Fibroblast of skin of right biceps (primary cell): ENCODE data around the gene PTPRN2.

Source experiments
- DNase-seq: peaks from one replicate; pipeline ENCODE4 v3.0.0-alpha.2; 2013

PTPRN2 gene

GRCh38 chr7:157827863-157828160 is 759.8 kb downstream of the PTPRN2 start:
- DNase-seq: no peak

- no peak for DNase-seq
Measured at GRCh38 chr7:157827045-157827862, 760.4 kb downstream of the PTPRN2 start.

DNA sequence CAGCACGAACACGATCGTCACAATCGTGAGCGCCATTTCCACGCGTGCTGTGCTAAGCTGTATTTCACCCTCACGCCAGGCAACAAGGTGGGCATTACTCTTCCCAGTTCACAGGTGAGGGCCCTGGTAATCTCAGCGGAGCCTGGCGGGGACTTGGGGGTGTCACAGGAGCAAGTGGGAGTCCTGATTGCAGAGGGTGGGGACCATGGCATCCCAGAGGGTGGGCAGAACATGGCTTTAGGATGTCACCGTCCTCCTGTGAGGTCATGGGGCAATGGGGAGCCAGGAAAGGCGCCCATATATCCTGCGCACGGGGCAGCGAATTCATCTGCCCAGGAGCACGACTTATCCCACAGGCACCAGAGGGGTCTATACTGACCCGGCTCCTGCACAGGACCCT is 761.1 kb downstream of the PTPRN2 start:
- DNase-seq: no peak

DNA sequence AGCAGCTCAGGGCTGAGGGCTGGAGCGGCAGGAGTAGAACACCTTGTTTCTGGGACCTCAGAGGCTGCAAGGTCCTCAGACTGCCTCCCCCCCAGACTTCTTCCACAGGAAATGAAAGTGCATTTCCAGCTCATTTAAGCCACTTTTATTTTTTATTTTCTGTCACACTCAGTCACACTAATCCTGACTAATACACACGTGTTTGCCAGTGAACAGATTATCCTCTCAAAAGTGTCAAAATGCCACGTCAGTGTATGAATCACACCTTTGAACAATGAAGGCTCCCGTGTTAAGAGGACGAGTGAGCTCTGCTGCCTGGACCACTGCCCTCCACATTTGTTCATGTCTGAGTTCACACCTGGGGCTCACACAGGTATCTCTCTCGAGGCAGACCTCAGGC is 762.3 kb downstream of the PTPRN2 start:
- DNase-seq: no peak

GRCh38 chr7:157824819-157825121 is 762.9 kb downstream of the PTPRN2 start:
- DNase-seq: no peak

GRCh38 chr7:157824011-157824818 is 763.4 kb downstream of the PTPRN2 start:
- no peak for DNase-seq

DNA sequence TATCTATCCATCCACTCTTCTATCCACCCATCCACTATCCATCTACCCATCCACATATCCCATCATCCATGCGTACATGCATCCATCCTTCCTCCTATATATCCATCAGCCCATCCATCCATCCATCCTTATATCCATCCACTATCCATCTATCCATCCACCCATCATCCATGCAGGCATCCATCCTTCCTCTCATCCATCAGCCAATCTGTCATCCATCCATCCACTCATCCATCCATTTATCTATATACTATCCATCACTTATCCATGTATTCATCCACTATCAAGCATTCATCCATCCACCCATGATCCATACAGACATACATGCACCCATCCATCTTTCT is 765.0 kb downstream of the PTPRN2 start:
- DNase-seq: no peak

GRCh38 chr7:157821959-157822687 is 765.5 kb downstream of the PTPRN2 start:
- DNase-seq: no peak

GRCh38 chr7:157820796-157821195 is 766.8 kb downstream of the PTPRN2 start:
- DNase-seq: no peak

GRCh38 chr7:157819455-157819807 is 768.2 kb downstream of the PTPRN2 start:
- no peak for DNase-seq

GRCh38 chr7:157818701-157819454 is 768.7 kb downstream of the PTPRN2 start:
- no peak for DNase-seq

DNA sequence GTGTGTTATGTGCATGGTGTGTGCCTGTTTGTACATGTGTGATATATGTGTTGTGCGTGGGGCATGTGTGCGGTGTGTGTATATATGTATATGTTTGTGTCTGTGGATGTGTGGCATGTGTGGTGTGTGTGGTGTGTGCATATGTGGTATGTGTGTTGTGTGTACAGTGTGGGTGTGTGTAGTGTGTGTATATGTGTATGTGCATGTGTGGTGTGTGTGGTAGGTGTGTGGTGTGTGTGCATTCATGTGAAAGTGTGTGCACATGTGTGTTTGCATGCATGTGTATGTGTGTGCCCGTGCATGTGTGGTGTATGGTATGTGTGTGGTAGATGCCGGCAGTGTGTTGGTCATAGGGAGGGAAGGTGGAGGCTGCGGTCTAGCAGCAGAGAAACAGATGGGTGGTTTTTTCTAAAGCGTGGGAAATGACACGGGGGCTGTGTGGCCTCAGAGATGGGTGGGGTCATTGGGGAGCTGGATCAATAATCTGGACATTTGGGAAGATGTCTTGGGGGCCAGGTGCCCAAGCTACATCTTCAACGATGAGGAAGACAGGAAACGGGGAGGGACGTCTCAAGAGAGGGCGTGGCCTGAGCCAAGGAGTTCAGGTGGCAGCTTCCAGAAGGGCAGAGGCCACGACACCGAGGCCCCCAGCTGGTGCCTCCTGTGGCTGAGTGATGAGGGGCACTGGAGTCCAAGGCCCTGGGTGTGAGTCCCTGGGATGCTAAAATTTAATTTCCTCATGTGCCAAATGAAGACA is 769.5 kb downstream of the PTPRN2 start:
- no peak for DNase-seq

DNA sequence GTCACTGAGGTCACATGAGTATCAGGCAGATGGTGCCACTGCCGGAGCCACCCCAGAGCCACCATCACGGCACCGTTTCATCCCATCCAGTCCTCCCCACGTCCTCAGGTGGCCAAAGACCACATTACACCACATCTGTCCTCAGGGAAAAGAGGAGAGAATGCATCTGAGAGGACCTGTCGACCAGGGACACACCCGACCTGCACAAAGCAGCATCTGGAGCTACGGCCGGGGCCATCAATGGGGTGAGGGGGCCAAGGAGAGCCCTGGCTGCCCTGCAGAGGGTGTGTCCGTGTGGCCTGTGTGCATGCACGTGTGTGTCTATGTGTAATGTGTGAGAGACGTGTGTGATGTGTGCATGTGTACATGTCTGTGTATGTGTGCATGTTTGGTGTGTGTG is 770.2 kb downstream of the PTPRN2 start:
- DNase-seq: no peak

DNA sequence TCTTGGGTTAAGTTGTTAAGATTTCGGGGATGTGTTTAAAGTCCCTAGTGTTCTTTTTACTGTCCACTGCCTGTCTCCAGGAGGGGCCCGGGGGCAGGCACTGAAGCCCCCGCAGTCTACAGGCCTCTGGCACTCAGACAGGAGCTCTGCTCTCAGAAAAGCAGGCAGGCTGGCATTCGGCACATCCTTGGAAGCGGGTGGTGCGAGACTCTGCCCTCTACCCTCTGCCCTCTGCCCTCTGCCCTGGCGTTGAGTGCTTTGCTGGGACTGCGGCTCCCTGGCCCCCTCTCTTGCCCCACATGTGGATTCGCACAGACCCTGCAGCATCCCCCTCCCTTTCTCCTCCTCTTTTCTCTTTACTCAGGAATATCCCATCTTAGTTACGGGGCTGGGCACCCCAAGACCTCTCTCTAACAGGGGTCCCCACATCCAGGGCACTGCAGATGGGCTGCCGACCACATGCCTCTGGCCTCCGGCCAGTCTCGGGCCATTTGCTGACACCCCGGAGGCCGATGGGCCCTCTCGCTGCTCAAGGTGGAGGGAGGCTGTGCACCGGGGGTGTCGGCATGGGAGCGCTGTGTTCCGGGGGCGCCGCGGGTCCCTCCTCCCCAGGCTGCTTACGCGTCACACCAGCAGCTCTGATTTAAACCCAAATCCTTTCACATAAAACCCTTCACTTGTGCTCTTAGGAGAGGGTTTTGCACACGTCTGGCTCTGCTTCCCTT is 770.9 kb downstream of the PTPRN2 start:
- DNase-seq: no peak

GRCh38 chr7:157816086-157816485 is 771.5 kb downstream of the PTPRN2 start:
- DNase-seq: no peak

GRCh38 chr7:157815706-157816022 is 772.0 kb downstream of the PTPRN2 start:
- no peak for DNase-seq

DNA sequence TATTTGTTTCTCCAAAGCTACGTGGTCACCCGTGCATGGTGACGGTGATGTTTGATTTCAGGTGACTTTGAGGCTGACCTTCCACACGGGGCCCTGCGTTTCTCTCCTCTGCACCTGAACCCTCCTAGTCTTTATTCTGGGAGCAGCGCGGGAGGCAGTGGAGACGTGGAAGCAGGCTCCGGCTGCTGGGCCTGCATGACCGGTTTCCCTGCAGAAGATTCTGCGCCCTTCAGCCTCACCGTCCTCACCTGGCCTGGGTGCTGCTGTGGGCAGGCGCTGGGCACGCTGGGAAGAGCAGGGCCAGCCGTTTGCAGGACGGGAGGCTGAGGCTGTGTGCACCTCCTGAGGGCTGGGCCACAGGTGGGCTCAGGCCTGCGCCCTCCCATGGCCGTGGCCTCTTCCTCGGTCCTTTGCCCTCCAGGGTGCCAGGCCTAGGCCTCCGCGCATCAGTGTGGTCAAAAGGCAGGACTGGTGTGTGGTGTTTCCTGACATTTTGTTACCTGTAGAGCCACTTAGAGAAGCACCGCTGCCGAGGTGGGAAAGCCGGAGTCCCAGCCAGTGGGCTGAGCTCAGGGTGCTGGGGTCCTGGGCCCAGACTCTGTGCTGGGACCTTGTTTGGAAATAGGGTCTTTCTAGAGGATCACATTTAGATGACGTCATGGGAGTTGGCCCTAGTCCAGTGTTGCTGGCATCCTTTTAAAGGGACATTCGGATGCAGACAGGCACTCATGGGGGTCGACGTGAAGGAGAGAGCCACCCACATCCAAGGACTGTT is 772.5 kb downstream of the PTPRN2 start:
- no peak for DNase-seq

DNA sequence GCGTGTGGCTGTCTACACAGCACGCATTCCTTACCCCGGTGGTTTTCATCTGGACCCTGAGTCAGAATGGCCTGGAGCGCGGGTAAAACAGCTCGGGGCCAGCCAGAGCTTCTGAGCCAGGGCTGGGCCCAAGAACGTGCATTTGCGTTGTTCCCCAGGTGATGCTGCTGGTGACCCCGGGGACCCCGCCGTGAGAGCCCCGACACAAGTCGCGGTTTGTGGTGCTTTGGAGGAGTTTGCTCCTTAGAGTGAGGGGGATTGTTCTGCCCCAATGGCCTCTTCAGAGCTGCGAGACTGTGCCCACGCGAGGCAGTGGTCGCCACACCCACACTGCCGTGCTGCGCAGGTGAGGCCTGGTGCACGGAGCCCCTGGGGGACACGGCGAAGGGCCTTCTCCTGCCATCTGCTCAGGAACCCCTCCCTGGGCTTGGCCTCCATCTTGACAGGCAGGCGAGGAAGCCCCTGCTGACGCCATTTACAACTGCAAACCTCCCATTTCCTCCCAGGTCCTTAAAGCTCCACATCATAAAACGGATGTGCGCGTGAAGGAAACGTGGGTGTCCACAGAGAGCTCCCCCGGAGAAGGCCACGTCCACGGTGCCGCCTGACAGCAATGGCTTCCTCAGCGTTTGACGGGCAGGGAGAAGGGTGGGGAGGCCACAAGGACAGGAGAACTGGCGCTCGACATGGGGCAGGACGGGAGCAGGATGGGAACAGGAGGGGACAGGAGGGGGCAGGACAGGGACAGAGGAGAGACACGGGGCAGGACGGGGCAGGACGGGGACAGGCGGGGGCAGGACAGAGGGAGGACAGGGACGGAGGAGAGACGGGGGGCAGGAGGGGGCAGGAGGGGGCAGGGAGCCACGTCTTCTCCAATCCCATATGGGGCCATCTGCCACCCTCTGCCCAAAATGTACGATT is 773.6 kb downstream of the PTPRN2 start:
- DNase-seq: no peak

GRCh38 chr7:157813053-157813452 is 774.6 kb downstream of the PTPRN2 start:
- DNase-seq: no peak

DNA sequence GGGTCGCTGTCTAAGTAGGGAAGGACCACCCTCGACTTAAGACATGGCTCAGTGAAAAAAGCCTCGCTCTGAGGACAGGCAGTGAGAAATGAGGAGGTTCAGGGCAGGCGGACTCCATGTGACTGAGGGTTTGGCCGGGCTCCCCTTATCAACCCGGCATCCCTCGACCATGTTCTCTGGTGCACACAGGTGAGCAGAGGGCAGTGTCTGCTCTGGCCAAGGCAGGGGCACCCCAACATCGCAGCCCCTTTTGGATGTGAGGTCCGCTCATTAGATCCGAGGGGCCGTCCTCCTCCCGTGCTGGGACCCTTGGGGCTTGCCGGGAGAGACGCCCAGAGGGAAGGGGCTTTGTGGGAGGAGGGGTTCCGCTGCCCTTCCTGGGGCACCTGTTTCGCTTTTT is 775.7 kb downstream of the PTPRN2 start:
- DNase-seq: no peak
